HepG2 (cell line): ENCODE data around the gene CERS1. TPM values are rescaled to one million over a fixed set of nuclear protein-coding genes. Genes with fewer than 3 reads are reported as not detected.

Experiments
- ADNP ChIP-seq: sonication (generic); formaldehyde crosslinking; IDR thresholded peaks from 2 replicates; pipeline ENCODE4 v1.4.0; 2020; ENCODE audit warnings: missing genetic modification reagents
- ARNT ChIP-seq: fragments of 450-650 bp; IDR thresholded peaks from 2 replicates; pipeline ENCODE4 v1.6.1; 2017
- DMTF1 ChIP-seq: sonication (generic); formaldehyde crosslinking; IDR thresholded peaks from 2 replicates; pipeline ENCODE4 v1.4.0; 2020; ENCODE audit warnings: mild to moderate bottlenecking, missing genetic modification reagents
- ETS1 ChIP-seq: sonication (generic); formaldehyde crosslinking; IDR thresholded peaks from 2 replicates; pipeline ENCODE4 v1.4.0; 2020; ENCODE audit warnings: missing genetic modification reagents
- FOXC1 ChIP-seq: sonication (generic); formaldehyde crosslinking; IDR thresholded peaks from 2 replicates; pipeline ENCODE4 v1.8.0; 2022; ENCODE audit warnings: mild to moderate bottlenecking, missing genetic modification reagents, borderline replicate concordance
- HOXD1 ChIP-seq: sonication (generic); formaldehyde crosslinking; IDR thresholded peaks from 2 replicates; pipeline ENCODE4 v1.5.0; 2020; ENCODE audit warnings: missing genetic modification reagents
- MEIS1 ChIP-seq: sonication (generic); formaldehyde crosslinking; IDR thresholded peaks from 2 replicates; pipeline ENCODE4 v1.9.0; 2021; ENCODE audit warnings: mild to moderate bottlenecking, missing genetic modification reagents, moderate library complexity, borderline replicate concordance
- NCOA1 ChIP-seq: sonication (generic); formaldehyde crosslinking; IDR thresholded peaks from 2 replicates; pipeline ENCODE4 v1.9.0; 2021; ENCODE audit warnings: missing genetic modification reagents
- NFYB ChIP-seq: sonication (generic); formaldehyde crosslinking; IDR thresholded peaks from 2 replicates; pipeline ENCODE4 v1.4.0; 2020; ENCODE audit warnings: missing genetic modification reagents
- RAD51 ChIP-seq: fragments of 450-650 bp; IDR thresholded peaks from 2 replicates; pipeline ENCODE4 v1.6.1; 2016; ENCODE audit warnings: borderline replicate concordance
- TCF12 ChIP-seq, 2 experiments: fragments of 450-650 bp in 1 of 2; sonication (generic) in 1 of 2; formaldehyde crosslinking in 1 of 2; IDR thresholded peaks; 2 replicates each; pipeline versions ENCODE4 v1.6.1 to v1.8.0; 2017 to 2022; ENCODE audit warnings: antibody characterized with exemption in 1 of 2, mild to moderate bottlenecking in 1 of 2, missing genetic modification reagents in 1 of 2, moderate library complexity in 1 of 2
- U2AF2 ChIP-seq: fragments of 200-400 bp; formaldehyde crosslinking; IDR thresholded peaks from 2 replicates; pipeline ENCODE4 v1.6.1; 2017; ENCODE audit warnings: low read depth, mild to moderate bottlenecking, low read length
- ZMYM4 ChIP-seq: sonication (generic); formaldehyde crosslinking; IDR thresholded peaks from 2 replicates; pipeline ENCODE4 v1.8.1; 2023; ENCODE audit warnings: mild to moderate bottlenecking, missing genetic modification reagents
- ZNF234 ChIP-seq: sonication (generic); formaldehyde crosslinking; conservative IDR thresholded peaks from 2 replicates; pipeline ENCODE4 v1.5.1; 2020; ENCODE audit warnings: mild to moderate bottlenecking, missing genetic modification reagents
- ZNF317 ChIP-seq: sonication (generic); formaldehyde crosslinking; IDR thresholded peaks from 2 replicates; pipeline ENCODE4 v1.5.0; 2020; ENCODE audit warnings: mild to moderate bottlenecking, missing genetic modification reagents
- ZNF619 ChIP-seq: sonication (generic); formaldehyde crosslinking; IDR thresholded peaks from 2 replicates; pipeline ENCODE4 v1.4.0; 2020; ENCODE audit warnings: mild to moderate bottlenecking, missing genetic modification reagents
- ZNF704 ChIP-seq: sonication (generic); formaldehyde crosslinking; IDR thresholded peaks from 2 replicates; pipeline ENCODE4 v1.8.1; 2023; ENCODE audit warnings: mild to moderate bottlenecking, inconsistent platforms, moderate library complexity, missing genetic modification reagents, borderline replicate concordance
- ZNF770 ChIP-seq: sonication (generic); formaldehyde crosslinking; IDR thresholded peaks from 2 replicates; pipeline ENCODE4 v1.5.0; 2020; ENCODE audit warnings: mild to moderate bottlenecking, missing genetic modification reagents
- ZNF800 ChIP-seq: sonication (generic); formaldehyde crosslinking; IDR thresholded peaks from 2 replicates; pipeline ENCODE4 v1.4.0; 2020; ENCODE audit warnings: missing genetic modification reagents
- ZNF883 ChIP-seq: sonication (generic); formaldehyde crosslinking; IDR thresholded peaks from 2 replicates; pipeline ENCODE4 v1.5.1; 2020; ENCODE audit warnings: mild to moderate bottlenecking, missing genetic modification reagents; ENCODE audit errors: not compliant biosample characterization
- ZSCAN21 ChIP-seq: sonication (generic); formaldehyde crosslinking; IDR thresholded peaks from 2 replicates; pipeline ENCODE4 v1.8.0; 2022; ENCODE audit warnings: mild to moderate bottlenecking, missing genetic modification reagents, moderate library complexity, borderline replicate concordance
- polyA plus RNA-seq, 8 experiments: library from polyadenylated mRNA; depleted of rRNA in 3 of 8; stranded (reverse) in 7 of 8; unstranded in 1 of 8; fragments of >200 nt; fragmentation: Illumina TruSeq in 4 of 8; extraction: Trizol in 4 of 8; gene quantifications; 2 replicates each; pipeline versions ENCODE4 v1.2.1 to v1.2.3, GENCODE V29; 2011 to 2016; ENCODE audit warnings: low read depth in 4 of 8, missing spikeins in 1 of 8, mixed read lengths in 1 of 8; ENCODE audit not compliant: insufficient read depth in 1 of 8
- total RNA-seq, 5 experiments: library from RNA; depleted of rRNA; stranded (reverse); fragments of >200 nt; fragmentation: Illumina TruSeq; extraction: Trizol; gene quantifications; 2 replicates each; pipeline ENCODE4 v1.2.3, GENCODE V29; 2016; ENCODE audit warnings: low read depth in 1 of 5

Gene CERS1
- total and polyA plus RNA-seq, 2 of the 13 experiments (the other 11 are each of a cell fraction or from before 2014, with no cell fraction given): 4.6 to 9.8 TPM

- TF ChIP-seq ZNF770 (CRISPR knock-in tag) (no peak; the same call in 1 of the 2 replicates), FOXC1 (CRISPR knock-in tag) (no peak), NFYB (CRISPR knock-in tag) (peak; percentile 98), ZNF317 (CRISPR knock-in tag) (no peak), TCF12 (IDR thresholded peaks at IDR 0.05) (no peak), TCF12 (CRISPR knock-in tag; IDR thresholded peaks at IDR 0.05) (no peak), DMTF1 (CRISPR knock-in tag) (no peak), RAD51 (no peak), ZNF619 (no peak), U2AF2 (no peak), MEIS1 (CRISPR knock-in tag) (no peak; the same call in 1 of the 2 replicates), ARNT (no peak), ZNF883 (CRISPR knock-in tag) (no peak), ZMYM4 (CRISPR knock-in tag) (no peak), ETS1 (CRISPR knock-in tag) (no peak), ADNP (CRISPR knock-in tag) (no peak), HOXD1 (CRISPR knock-in tag) (no peak), ZSCAN21 (CRISPR knock-in tag) (no peak), NCOA1 (CRISPR knock-in tag) (no peak), ZNF704 (no peak; the same call in 1 of the 2 replicates), ZNF800 (CRISPR knock-in tag) (peak; percentile 73; the same call in 1 of the 2 replicates), ZNF234 (CRISPR knock-in tag) (no peak)
Measured at GRCh38 chr19:18919086-18919899, 23.3 kb upstream of the CERS1 start, which contains the start of the genes COPE and DDX49 (continued).
